ENCODE data around the gene TSHZ2. TPM values are rescaled to one million over a fixed set of nuclear protein-coding genes. Genes with fewer than 3 reads are reported as not detected.

TSHZ2 gene
- total and polyA plus RNA-seq, 2 donors (not counting 3 experiments of a cell fraction or from before 2014, with no cell fraction given) = not detected

- H3K27ac ChIP-seq (ENCODE audit: insufficient read depth, low read depth, low read length) = no peak overlapping the region
- CTCF ChIA-PET = interaction anchor here (1.3 kb wide), 1 partner anchor 14 kb away, joined by 3 read pairs; no protein-coding TSS in a partner anchor
- BruUV-seq (replicated peaks) = no TSS peak
Observed at GRCh38 chr20:53165452-53165851, 193.3 kb downstream of the TSHZ2 start.

More at GRCh38 chr20:53165452-53165851, 193.3 kb downstream of the TSHZ2 start:
- POLR2A ChIA-PET = no interaction called here
- Histone ChIP-seq H3K9ac (replicated peaks; ENCODE audit: extremely low read depth, insufficient read depth, low read length) (no peak overlapping the region), H3K79me2 (ENCODE audit: control insufficient read depth, insufficient read depth, low read length) (no peaks in the 10 kb centered on the region), H2AFZ (ENCODE audit: low read depth, low read length) (no peak overlapping the region), H3K4me2 (ENCODE audit: insufficient read depth, low read length) (no peak overlapping the region), H3K36me3 (ENCODE audit: control insufficient read depth in 2 of 2, extremely low read depth in 1 of 2, insufficient read depth in 2 of 2, low read length in 2 of 2) (no peaks in the 10 kb centered on the region), H3K9me3 (replicated peaks; ENCODE audit: control insufficient read depth, insufficient read depth, low read length) (no peaks in the 10 kb centered on the region), H3K4me1 (ENCODE audit: control insufficient read depth, extremely low read depth, insufficient read depth, low read length) (no peaks in the 10 kb centered on the region), H3K9me1 (replicated peaks; ENCODE audit: control insufficient read depth, extremely low read depth, insufficient read depth, low read length) (no peaks in the 10 kb centered on the region), H3K4me3 (replicated peaks in 1 of 3; ENCODE audit: insufficient read depth in 1 of 3, low read depth in 1 of 3, low read length in 3 of 3) (no peak overlapping the region), H4K20me1 (replicated peaks; ENCODE audit: control insufficient read depth, extremely low read depth, insufficient read depth, low read length) (no peaks in the 10 kb centered on the region), H3K27me3 (ENCODE audit: control insufficient read depth in 2 of 2, insufficient read depth in 2 of 2, low read length in 2 of 2) (no peaks in the 10 kb centered on the region)
- TF ChIP-seq MYC (IDR thresholded peaks at IDR 0.05; ENCODE audit: low read depth, low read length) = no peak
- TF ChIP-seq POLR2AphosphoS5 (IDR thresholded peaks at IDR 0.05; ENCODE audit: insufficient read depth, low read depth, low read length) = no peak
- TF ChIP-seq JUN (IDR thresholded peaks at IDR 0.05; ENCODE audit: borderline replicate concordance, insufficient read depth, insufficient read length, low read depth) = no peak
- TF ChIP-seq MAX (IDR thresholded peaks at IDR 0.05; ENCODE audit: insufficient read depth, insufficient read length) = no peak
- no peak for TF ChIP-seq EZH2 (IDR thresholded peaks at IDR 0.05; ENCODE audit: borderline replicate concordance, low read depth, low read length, severe bottlenecking)
- no peak for TF ChIP-seq CTCF (IDR thresholded peaks at IDR 0.05; ENCODE audit: extremely low read depth in 1 of 2, insufficient read depth in 1 of 2, low read depth in 1 of 2, low read length in 2 of 2)
- TF ChIP-seq GATA2 (IDR thresholded peaks at IDR 0.05; ENCODE audit: insufficient read depth, insufficient read length, low read depth, low read length) = no peak
- TF ChIP-seq FOS (IDR thresholded peaks at IDR 0.05; ENCODE audit: borderline replicate concordance, insufficient read depth, low read length) = no peak
- no peak for TF ChIP-seq POLR2A (IDR thresholded peaks at IDR 0.05; ENCODE audit: low read depth, low read length)
- no peak for DNase-seq (ENCODE audit: low read depth, low spot score)
- dilution Hi-C loops (cut with MboI; ENCODE audit: extremely low pct_ligation_motif_present, low sequenced_read_pairs) = no loop called here
- FAIRE-seq = no peak
- intact Hi-C loops (cut with micrococcal nuclease) = no loop called here
